Medulla oblongata (tissue), 1 donor: ENCODE data around the gene TMEM259.

Experiments
- DNase-seq: peaks from one replicate; pipeline ENCODE4 v3.0.0-alpha.2; 2015; ENCODE audit errors: extremely low spot score

Gene TMEM259

DNA sequence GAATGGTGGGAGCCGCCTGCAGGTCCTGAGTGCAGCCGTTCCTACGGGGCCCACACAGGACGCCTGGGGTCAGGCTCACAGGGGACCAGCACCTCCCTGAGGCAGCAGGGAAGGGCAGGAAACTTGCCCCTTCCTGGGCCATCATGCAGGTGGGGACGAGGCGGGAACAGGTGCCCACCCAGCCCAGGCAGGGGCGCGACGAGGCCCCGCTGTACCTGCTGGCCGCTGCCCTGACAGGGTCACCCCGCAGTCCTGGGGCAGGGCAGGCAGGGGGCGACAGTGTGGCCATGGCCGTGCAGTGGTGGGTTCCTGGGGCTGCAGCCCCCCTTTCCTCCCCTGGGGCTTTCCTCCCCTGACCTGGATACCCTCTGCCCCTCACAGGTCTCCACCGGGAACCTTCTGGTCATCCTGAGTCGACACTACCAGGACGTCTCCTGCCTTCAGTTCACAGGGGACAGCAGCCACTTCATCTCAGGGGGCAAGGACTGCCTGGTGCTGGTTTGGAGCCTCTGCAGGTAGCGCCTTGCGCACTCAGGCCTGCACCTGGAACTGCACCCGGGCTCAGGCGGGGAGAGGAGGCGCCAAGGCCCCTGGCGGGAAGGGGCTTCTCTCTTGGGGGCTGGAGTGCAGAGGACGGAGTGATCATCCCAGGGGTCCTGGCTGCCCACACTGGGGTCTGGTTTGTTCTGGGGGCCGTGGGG is 31.4 kb downstream of the TMEM259 start:
- no peak for DNase-seq

DNA sequence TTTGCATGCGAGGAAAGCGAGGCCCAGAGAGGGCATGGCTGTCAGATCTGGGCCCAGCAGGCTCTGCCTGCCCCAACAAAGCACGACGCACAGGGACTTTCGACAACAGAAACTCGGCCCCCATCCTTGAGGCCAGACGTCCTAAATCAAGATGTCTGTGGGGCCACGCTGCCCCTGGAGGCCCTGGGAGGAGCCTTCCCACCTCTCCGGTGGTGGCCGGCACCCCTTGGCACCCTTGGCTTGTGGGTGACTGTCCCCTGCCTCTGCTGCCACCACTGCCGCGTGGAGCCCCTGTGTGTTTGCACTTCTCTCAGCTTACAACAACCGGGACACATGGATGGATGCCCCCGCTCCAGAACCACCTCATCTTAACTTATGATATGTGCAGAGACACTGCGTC is 32.4 kb downstream of the TMEM259 start:
- DNase-seq = no peak

DNA sequence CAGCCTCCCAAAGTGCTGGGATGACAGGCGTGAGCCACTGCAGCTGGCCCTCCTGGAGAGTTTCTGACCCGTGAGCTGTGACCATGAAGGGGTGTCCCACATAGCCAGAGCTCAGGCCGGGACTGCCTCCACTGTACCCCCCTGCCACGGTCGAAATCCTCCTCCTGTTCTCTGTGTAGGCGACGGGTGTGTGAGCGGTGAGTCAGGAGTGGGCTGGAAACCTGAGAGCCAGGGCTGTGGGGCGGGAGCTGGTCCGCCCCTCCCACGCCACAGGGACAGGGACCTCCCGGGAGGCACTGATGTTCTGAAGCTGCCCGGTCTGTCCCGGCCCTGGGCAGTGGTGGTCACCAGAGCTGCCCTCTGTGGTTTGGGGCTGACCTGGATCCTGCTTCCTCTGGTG is 32.8 kb downstream of the TMEM259 start:
- no peak for DNase-seq

DNA sequence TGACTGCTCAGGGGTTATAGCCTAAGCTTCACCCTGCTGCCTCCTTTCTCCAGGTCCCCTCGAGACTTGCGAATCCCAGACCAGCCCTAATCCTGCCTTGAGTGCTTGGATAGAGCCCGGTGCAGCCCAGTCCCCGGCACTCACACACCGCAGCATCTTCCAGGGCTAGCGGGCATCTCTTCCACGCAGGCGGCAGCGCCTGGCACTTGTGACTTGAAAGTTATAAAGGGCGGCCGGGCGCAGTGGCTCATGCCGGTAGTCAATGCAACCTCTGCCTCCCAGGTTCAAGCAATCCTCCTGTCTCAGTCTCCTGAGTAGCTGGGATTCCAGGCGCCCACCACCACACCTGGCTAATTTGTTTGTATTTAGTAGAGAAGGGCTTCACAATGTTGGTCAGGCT is 34.8 kb downstream of the TMEM259 start:
- no peak for DNase-seq

DNA sequence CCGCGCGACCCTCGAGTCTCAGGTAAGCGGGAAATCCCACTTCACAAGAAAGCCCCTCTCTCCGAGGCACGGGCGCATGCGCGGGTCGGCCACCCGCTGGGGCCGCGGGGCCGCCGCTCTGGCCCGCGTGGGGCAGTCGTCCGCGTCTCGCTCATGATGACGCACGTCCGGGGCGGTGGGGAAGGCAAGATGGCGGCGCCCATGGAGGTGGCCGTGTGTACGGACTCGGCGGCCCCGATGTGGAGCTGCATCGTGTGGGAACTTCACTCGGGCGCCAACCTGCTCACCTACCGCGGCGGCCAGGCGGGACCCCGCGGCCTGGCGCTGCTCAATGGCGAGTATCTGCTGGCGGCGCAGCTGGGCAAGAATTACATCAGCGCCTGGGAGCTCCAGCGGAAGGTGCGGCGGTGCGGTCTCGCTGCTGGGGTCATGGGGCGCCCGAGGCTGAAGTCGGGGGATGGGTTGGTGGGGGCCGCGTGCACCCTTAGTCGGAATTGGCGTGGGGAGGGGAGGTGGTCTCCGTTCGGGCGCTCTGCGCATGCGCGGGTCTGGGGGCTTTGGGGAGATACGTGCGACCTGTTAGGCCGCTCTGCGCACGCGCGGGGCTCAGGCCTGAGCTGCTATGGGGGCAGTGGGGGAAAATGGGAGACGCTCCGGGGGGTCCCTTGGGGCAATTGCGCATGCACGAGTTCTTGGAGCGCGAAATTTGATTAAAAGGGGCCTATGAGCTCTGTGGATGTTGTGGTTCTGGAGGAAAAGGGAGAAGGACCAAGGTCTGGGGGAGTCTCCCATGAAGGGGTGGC is 36.6 kb downstream of the TMEM259 start, which contains the start of gene WDR18:
Gene WDR18, plus strand, starts transcription at position 181 of the 803 bp plus-strand sequence. Its CDS starts 9 bp downstream, at position 190.
- peak; percentile 96 for DNase-seq

DNA sequence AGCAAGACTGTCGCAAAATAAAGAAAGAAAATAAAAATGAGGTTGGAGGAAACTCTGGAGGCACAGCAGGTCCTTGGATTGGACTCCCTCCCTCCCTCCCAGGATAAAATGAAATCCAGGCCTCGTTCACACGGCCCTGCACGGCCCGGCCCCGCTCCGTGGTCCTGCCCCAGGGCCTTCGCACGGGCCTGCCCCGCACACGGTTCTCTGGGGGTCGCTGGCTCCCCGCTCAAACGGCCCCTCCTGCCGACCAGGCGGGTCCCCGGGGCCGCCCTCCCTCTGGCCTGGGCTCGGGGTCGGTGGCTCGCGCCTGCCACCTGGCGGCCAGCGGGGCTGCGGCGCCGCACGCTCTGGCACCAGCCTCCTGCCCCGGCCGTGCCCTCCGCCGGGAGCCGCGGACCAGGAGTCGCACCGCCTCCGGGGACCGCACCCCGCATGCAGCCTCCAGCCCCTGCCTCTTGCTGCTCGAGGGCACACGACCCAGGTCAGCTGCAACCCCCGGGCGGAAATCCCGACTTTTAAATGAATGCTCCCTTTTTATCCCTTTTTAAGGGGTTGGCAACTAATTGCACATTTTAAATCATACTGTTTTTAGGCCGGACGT is 38.3 kb downstream of the TMEM259 start:
- peak; percentile 71 for DNase-seq

DNA sequence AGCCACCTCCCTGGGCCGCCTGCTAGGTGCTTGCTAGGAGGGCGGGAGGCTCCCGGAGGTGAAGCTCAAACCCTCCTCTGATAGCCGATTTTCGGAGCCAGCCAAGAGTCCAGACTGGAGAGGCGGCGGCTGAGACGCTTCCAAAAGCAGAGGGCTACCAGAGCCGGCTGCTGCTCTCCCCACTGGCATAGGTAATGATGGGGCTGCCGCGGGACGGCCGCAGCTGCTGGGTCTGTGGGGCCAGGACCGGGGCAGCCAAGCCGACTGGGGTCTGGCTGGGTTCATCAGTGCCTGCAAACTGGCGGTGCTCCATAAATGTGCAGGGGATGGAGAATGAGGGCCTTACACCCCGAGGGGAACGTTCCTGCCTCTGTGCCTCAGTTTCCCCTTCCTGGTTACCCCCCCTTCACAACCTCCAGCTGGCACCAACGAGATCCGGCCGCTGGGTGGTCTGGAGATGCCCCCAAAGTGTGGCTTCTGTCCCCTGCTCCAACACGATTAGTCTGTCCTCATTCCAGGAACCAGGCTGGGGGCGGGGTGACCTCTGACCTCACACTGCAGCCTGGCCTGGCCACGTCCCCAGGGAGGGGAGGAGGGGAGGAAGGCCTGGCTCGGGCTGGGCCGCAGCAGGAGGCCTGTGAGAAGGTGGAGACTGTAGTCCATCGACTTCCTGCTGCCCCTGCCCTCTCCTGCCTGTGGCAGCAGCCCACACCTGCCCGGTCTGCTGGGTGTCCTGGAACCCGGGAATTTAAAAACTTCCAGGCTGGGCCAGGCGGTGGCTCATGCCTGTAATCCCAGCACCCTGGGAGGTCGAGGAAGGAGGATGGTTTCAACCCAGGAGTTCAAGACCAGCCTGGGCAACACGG is 40.6 kb downstream of the TMEM259 start:
- no peak for DNase-seq

DNA sequence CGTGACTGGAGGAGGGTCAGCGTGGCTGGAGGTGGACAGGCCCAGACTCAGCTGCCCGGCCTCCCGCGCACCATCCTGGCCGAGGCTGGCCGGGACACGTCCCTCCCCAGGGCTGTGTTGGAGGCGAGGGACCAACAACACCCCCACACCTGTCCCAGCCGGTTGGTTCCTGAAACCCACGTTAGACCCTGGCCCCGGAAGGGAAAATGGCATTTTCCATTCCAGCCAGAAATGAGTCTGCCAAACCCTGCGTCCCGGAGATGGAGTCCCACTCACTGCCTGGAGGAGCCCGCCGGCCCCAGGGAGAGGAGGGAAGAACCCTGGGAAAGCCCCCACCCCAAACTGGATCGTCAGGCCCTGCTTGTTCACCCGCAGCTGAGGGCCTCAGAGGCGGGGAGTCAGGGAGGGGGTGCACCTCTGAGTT is 41.6 kb downstream of the TMEM259 start:
- no peak for DNase-seq

DNA sequence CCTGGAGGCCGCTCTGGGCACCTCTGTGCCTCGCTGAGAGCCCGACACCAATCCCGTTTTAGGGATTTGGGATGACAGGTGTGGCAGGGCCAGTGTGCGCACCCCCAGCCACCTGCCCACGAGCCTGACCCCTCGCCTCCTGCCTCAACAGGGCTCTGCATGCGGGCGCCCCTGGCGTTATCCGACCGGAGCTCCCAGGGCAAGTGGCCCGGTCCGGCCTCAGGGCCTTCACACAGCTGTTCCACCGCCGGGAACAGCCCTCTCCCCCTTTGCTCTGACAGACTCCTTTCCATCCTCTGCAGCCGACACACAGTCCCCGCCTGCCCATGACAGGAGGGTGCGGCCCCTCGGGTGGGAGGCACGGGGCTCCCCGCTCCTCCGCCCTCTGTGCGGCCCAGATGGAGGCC is 43.9 kb downstream of the TMEM259 start:
- DNase-seq = no peak

DNA sequence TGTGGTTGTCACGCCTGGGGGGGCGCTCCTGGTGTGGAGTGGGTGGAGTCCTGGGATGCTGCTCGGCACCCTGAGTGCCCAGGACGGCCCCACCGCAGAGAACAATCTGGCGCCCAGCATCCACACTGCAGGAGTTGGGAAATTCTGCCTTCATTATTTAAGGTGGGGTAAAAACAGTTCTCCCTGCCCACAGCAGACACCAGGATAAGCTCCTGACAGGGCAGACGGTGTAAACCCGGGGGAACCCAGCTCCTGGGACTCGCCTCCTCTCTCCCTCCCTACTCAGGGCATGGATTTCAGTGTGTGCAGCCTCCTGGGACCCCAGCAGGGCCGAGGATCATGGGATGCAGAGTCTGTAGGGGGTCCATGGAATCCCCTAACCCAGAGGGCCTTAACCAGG is 44.4 kb downstream of the TMEM259 start:
- no peak for DNase-seq

DNA sequence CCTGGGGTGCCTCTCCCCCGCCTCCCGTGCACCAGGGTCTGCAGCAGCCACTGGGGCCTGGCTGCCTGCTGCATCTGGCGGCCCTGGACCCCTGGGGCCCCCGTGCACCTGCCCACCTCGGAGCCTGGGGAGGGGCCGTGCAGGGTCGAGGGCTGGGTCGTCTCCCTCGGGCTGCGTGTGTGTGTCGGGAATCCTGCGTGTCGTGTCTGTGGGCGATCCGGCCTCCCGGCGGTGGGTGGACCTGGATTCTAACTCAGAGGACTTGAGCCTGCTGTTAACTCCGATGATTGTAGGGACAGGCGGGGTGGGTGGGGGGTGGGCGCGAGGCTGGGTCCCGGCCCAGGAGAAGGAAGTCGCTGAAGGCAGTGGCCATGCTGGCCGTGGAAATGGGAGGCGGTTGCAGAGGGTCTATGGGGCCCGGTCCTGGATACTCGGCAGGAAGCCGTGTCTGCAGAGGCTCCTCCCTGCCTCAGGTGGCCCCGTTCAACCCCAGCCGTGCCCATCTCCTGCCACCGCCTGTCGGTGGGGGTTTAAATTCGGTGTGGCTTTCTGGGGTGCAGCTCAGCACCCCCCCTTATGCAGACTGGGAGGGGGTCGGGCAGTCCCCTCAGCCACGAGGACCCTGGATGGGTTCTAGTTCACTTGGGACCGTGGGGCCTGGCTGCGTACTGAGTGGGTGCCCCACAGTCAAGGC is 46.2 kb downstream of the TMEM259 start:
- DNase-seq = no peak

DNA sequence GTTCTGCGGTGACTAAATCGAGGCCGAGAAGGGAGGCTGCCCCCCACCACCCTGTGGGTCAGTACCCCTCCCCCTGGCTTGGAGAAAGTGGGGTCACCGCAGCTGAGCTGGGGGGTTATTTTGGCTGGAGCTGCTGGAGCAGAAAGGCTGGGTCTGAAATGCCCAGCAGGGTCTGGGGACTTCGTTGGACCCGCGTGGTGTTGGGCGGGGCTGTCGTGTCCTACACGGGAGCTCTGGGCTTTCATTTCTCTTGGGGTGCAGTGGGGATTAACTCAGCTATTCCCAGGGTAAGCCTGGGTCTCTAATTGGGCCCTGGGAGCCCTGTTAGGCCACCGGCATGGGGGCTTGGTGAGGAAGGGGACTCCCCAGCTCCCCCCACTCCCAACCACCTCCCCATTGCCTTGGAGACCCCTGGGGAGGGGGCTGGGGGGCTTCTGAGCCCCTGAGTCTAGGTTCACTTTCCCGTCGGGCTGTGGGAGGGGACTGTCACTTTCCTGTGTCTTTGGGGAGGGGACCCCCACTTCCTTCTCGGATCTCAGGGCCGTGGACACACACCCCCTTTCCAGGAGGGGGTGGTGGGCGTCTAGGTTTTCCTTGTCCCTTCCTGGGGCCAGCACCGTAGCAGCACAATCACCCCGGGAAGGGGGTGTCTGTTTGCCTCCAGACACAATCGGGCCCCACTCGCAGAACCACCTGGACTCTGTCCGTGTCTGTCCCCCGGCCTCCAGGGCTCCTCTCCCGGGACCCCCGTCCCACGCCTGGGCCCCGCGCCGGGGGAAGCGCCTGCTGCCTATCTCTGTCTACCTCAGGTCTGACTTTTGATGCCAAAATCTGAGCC is 47.0 kb downstream of the TMEM259 start:
- DNase-seq = no peak

DNA sequence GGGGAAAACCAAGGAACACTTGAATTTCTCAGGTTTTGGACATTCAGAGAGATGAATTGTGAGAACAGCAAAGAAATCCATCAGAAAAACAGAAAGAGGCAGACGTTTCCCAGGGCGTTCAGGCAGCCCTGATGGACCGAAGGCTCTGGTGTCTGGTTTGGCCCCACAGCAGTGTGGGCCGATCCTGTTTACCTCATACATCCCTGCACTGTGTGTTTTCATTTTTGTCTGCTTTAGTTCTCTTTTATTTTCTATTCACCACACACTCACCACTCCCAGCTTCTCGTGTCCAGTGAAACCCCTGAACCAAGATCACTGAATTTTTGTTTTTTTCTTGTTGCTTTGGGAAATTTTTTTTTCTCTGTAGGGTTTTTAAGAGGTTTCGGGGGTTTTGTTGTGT is 48.6 kb downstream of the TMEM259 start:
- no peak for DNase-seq

DNA sequence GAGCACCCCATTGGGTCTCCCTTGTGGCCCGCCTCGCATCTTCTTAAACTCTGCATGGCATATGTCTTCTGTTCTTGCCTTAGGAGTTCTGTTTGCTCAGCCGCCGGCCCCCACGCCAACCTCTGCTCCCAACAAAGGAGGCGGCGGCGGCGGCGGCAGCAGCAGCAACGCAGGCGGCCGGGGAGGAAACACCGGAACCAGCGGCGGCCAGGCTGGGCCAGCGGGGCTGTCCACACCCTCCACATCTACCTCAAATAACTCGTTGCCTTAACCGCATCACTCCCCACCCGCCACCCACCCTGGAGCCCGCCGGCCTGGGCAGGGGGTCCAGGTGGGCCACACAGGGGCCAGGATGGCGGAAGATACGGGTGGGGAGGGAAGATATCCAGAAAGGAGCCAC is 49.1 kb downstream of the TMEM259 start:
- no peak for DNase-seq

DNA sequence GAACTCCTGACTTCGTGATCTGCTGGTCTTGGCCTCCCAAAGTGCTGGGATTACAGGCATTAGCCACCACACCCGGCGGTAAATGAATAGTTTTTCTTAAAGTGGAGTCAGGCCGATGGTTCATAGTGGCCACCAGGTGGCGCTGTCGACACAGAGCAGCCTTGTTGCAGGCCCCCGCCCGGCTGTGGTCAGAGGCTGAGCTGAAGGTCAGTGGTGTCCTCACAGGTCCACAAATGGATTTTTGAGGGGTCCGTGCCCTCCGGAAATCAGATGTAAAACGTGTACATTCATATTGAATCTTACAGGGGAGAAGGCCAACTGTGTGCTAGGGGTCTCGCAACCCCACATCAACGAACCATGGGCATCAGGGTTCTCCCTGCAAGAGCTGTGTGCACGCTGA is 50.2 kb downstream of the TMEM259 start:
- DNase-seq = no peak

DNA sequence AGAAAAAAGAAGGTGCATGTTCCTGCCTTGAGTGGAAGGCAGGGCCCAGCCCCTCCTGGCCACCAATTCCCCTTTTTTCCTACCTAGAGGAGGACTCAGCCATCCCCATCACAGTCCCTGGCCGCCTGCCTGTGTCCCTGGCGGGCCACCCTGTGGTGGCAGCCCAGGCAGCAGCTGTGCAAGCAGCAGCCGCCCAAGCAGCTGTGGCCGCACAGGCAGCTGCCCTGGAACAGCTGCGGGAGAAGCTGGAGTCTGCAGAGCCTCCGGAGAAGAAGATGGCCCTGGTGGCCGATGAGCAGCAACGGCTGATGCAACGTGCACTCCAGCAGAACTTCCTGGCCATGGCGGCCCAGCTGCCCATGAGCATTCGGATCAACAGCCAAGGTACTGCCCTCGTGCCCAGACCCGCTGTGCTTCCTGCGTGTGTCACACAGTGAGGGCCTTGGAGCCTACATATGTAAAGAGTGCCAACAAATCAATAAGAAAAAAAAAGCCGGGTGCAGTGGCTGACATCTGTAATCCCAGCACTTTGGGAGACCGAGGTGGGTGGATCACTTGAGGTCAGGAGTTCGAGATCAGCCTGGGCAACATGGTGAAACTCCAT is 54.3 kb downstream of the TMEM259 start:
- no peak for DNase-seq

DNA sequence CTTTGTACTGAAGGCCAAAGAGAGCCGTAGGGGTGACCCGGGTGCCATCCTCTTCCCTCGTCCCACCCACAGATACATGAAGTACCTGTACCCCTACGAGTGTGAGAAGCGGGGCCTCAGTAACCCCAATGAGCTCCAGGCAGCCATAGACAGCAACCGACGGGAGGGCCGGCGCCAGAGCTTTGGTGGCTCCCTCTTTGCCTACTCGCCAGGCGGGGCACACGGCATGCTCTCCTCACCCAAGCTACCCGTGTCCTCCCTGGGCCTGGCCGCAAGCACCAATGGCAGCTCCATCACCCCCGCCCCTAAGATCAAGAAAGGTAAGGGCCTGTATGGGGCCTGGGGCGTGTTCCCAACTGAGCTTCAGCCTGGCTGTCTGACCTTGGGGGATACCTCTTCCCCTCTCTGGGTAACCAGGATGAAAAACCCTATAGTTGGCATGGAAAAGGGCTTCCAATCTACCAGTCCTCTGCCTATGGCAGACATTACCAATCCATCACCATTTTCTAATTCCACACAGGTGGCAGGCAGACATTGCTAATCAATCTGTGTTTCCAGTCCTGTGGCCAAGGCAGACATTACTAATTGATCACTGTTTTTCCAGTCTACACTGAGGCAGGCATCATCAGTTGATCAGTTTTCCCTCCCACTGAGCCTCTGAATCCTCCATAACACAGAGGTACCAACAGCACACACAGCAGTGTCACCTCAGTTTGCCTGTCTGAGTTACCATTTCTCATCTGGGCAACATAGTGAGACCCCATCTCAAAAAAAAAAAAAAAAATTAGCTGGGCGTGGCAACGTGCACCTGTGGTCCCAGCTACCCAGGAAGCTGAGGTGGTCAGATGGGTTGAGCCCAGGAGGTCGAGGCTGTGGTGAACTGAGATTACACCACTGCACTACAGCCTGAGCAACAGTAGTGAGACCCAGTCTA is 55.9 kb downstream of the TMEM259 start:
- no peak for DNase-seq

DNA sequence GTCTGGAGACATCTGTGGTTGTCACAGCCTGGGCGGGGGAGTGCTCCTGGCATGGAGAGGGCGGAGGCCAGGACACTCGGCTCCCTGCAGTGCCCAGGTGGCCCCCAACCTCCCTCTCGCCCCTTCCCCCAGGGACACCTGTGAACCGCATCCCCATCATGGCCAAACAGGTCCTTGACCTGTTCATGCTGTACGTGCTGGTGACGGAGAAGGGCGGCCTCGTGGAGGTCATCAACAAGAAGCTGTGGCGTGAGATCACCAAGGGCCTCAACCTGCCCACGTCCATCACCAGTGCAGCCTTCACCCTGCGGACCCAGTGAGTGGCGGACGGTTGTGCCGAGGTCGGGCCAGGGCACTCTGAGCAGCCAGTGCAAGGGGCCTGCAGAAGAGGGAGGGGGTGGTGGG is 56.8 kb downstream of the TMEM259 start:
- DNase-seq = no peak

DNA sequence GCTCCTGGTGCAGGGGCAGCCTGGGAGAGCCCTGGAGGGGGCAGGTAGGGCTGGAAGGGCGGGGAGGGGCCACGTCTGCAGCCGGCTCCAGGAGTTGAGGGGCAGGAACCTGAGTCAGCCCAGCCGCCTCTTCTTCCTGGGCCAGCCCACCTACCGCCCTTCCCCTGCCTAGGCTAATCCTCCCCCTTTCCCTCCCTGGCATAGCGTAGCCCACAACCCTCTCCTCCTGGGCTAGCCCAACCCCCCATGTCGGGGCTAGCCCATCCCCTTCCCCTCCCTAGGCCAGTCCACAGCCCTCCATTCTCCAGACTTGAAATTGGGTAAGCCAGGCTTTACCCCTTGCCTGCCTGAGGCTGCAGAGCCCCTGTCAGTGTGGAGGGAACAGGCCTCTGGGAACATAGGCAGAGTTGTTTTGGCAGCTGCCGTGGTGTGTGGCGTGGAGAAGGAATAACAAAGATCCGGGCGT is 57.4 kb downstream of the TMEM259 start:
- DNase-seq = no peak
